HG03442 (cell line): ENCODE measurements around the gene DDX25.

Source experiments
- ATAC-seq: cut with Tn5 transposase; IDR thresholded peaks from one replicate; pipeline ENCODE4 v1.9.1; 2021; ENCODE audit warnings: mild to moderate bottlenecking, moderate library complexity; ENCODE audit not compliant: unreplicated experiment

Gene DDX25

DNA sequence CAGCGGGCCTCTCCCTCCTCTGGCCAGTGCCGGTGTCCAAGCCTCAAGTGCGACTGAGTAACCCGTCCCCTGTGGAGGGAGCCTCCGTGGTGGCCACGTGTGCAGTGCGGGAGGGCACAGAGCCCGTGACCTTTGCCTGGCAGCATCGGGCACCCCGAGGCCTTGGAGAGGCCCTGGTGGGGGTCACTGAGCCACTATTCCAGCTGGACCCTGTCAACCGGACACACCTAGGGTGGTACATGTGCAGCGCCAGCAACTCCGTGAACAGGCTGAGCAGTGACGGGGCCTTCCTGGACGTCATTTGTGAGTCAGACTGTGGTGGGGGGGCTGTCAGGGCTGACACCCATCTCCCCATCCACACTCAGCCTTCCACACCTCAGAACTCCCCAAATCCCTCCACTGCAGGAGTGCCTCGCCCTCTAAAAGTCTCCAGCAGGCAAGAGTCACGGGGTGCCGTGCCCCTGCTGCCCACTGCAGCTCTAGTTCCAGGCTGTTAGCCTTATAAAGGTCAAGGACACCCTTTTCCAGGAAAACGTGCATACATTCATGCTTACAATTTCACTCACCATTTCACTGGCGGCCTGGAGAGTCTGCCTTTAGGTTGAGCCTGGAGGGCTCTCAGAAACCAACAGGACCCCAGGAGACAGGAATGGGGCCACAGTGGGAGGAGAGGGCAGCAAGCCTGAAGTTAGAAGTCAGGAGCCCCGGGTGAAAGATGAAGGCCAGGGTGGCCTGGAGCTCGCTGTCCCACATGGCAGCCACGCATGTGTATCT is 44.2 kb downstream of the DDX25 start:
- ATAC-seq = no peak

DNA sequence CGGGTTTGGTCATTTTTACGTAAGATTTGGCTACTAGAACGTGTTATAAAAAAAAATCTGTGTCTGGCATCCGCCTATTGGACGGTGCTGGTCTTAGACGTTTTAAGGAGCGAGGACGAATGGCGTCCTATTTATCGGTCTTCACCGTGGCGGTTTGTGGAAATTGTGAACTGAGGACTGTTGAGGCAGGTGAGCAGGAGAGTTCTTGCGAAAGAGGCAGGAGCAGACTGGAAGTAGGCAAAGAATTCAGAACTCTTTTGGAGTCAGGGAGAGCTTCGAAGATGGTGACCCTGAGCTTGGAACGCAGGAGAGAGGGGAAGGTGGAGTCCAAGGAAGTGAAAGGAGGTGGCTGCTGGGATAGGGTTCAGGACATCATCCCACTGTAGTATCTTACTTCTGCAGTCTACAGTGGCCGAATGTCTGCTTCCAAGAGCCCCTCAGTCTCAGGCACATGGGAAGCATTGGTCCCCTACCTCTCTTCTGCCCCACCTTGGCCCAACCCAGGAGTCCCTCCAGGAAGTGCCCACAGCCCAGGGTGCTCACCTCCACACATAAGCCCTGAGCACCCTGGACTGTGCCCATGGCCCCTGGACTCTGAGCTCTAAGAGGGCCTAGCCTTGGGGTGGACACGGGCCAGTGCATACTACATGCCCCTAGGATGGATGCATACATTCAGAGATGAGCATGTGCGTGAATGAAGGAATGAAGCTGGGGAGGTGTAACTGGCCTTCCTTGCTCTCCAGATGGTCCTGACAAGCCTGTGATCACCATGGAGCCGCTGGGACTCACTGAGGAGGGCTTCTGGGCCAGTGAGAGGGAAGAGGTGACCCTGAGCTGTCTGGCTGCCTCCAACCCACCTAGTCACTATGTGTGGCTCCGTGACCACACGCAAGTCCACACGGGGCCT is 45.2 kb downstream of the DDX25 start:
- ATAC-seq = no peak

DNA sequence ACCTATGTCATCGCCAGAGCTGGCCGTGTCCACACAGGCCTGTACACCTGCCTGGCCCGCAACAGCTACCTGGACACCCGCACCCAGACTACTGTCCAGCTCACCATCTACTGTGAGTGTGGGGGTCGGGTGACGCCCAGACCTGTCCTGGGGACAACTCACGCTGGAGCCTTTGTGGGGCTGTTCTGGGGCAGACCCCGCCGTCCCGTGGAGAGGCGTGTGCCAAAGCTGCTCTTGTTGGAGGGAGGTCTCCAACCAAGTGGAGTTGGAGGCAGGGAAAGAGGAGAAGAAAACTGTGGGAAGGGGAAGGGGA is 45.8 kb downstream of the DDX25 start:
- no peak for ATAC-seq

DNA sequence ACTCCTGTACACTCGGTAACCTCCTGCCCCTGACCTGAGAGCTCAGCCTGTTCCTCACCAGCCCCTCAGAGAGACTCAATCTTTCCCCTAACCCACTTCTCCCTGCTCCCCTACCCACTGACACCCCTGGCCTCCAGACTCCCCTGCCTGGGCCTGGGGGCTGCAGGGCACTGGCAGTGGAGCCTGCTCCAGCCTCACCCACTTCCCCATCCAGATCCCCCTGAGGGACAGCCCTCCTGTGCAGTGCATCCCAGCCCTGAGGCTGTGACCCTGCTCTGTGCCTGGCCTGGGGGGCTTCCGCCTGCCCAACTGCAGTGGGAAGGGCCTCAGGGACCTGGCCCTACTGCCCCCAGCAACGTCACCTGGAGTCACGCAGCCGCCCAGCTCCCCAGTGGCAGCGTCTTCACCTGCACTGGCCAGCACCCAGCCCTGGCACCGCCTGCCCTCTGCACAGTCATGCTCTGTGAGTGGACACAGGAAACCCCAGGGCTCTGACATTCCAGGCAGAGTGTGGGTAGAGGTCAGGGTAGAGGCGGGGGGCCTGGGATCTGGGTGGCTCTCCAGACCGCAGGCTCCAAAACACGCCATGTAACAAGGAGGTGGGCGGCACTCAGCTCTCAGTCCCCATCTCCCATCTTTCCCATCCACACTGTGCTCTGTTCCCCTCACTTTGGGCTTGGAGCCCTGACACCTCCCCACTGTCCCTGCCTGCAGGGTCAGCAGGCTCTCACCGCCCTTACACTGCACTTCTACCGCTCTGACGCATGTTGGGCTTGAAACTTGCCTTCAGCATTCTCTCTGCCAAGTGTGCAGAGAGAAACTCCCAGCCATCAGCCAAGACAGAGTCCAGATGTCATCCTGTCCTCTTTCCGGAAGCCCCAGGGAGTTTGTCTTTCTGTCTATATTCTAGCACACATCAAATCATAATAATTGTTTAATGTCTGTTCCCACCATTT is 46.7 kb downstream of the DDX25 start:
- ATAC-seq = no peak

DNA sequence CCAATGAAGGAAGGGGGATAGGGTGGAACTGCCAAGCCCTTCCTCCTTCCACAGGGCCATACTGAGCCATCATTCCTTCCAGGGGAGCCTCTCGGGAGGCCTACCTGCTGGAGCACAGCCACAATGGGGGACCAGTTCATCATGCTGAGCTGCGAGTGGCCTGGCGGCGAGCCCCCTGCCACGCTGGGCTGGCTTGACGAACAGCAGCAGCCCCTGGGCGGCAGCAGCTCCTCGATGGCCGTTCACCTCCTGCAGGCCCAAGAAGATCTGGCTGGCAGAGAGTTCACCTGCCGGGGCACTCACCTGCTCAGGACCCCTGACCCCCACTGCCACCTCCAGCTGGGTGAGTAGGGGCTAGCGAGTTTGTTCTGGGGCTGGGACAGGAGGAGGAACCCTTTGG is 47.4 kb downstream of the DDX25 start:
- no peak for ATAC-seq

DNA sequence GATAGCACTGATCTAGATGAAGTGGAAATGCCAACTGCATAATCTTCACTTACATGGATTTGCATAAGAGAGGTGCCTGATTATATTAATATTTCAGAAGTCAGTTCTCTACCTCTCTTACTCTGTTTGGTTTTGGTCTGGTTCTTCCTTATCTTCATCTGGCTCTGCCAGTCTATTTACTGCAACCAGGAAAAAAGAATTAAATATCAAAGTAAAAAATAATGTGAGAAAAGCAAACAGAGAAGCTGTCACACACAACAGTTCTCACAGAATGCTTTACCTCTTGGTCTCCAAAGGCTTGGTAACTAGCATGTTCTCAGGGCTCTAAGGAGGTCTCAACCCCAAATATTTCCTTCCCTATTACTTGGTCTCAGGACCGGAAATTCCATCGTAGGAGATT is 48.3 kb downstream of the DDX25 start:
- no peak for ATAC-seq

DNA sequence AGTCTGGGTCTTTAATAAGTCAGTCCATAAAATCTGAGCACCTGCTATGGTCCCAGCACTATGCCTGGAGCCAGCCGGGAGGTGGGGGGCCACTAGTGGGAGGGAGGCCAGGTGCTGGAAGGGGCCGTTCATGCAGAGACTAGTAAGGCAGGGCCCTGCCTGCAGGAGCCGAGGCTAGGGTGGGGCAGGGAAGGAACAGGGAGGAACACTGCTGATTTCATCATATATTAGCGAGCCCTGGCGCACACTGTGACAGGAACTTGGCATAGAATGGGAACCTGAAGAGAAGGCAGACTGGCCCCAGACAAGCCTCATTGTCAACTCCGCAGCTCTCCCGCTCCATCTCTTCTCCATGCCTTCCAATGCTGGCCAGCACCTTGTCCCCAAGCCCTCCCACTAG is 48.7 kb downstream of the DDX25 start:
- no peak for ATAC-seq

DNA sequence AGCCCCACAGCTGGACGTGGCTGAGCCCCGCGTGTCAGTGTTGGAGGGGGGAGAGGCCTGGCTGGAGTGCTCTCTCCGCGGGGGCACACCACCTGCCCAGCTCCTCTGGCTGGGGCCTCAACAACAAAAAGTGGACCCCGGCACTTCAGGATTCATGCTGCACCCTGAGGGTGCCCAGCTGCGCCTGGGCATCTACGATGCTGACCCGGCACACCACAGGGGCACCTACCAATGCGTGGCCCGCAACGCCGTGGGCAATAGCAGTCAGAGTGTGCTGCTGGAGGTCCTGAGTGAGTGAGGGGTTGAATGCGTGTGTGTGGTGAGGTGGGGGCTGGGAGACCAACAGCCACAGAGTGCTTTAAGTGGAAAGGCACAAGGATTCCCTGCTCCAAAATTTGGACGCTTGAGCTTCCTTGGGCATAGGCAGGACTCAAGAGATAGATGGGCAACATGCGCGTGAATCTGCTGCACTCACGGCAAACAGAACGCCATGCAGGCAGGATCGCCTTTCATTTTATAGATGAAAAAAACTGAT is 49.2 kb downstream of the DDX25 start:
- no peak for ATAC-seq

DNA sequence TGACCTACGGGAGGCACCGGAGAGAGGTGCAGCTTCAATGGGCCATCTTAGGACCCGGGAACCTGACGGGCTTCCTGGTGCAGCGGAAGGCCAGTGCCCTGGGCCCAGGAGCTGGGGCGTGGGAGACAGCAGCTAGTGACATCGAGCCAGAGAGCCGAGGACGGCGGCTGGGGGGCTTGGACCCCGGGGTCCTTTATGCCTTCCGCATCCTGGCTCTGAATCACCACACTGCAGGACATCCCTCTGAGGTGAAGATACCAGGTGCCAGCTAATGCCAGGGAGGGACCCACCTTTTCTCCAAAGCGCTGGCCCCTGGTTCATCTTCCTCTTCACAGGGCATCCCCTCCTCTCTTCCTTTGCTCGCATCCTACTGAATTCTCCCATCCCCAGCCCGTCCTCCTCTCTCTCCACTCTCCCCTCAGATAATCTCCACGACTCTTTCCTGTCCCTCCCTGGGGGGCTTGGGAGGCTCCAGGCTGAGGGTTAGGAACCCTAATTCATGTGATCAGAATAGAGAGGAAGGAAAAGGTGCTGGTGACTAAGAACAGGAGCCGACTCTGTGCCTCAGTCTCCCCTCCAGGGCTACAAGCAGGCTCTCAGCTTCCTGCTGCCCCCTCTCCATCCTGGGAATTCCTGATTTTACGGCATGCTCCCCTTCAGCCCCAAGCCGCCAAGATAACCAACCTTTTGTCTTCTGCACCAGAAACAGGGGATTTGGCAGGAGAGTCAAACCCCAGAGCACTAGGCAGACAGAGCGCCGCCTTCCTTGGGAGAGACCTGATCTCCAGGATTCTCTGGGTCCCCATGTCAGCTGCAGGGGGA is 50.0 kb downstream of the DDX25 start:
- ATAC-seq = no peak

DNA sequence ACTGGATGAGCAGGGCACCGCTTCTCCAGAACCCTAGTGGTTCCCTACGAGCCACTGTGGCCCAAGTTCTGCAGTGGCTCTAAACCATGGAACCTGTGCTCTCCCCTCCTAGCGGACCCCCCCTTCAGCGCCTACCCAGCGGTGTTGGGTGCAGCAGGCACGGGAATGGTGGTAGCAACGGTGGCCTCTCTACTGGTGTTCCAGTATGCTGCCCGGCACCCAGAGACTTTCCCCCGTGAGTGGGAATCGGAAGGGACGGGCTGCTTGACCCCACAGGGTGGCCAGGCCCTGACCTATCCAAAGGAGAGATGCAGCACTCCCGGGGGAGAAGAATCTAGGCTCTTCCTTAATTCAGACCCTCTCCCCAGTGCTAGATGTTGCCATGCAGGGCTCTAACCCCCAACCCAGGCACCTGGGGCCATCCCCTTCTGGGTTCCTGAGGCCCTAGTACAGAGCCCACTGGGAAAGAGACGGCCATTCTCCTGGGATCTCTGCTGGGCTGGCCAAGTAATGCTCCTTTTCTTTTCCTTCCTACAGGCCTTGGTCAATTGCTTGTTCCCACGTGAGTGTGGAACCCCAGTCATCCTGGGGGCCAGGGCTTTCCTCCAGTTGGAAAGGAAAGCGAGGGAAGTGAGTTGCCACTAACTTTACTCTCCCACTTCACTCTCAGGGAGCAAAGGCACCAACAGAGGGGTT is 50.8 kb downstream of the DDX25 start:
- no peak for ATAC-seq

DNA sequence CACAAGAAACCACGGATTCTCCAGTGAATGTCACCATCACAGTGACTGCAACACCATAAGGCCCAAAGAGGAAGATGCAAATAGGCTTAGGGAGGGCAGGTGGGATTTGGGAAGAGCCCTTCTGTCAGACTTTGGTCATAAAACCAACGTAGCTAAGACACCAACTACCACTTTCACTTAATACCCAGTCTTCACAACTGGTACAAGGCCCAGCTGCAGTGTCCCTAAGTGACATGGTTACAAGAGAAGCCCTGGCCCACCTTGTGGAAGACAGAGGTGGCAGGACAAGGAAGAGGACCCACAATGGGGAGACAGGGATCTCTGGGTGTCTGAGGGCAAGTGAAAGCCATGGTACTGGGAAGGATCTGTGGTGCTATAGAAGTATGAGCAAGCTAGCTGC is 51.5 kb downstream of the DDX25 start:
- ATAC-seq = no peak

DNA sequence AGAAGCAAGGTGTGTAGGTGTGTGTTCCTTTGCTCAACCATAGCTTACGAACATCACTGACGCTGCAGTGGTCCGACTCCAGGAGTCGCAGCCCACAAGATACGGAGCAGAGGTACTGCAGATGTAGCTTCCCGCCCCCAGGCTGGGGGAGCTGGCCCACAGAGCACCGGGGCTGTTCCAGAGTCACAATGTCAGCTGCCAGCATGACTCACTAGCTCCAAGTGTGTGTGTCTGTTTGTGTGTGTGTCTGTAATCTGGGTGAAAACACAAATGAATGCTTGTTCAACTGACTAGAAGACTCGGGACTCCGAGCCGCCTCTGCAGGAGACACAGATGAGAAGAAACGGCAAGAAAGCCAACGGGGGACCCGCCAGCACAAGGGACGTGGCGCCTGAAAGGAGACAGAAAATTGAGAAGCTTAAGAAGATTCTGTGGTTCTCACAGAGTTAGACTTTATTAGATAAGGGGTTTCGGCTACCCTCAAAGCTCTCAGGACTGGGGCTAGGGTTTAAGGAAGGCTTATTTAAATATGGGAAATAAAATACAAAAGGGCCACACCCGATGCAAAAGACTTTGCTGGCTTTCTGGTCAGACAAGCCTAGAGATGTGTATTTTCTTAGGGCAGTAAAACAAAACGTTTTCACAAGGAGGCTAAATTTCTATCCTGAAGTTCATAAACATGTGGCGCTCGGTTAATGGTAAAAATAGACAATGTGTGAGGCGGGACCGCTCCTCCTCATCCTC is 52.3 kb downstream of the DDX25 start:
- no peak for ATAC-seq

DNA sequence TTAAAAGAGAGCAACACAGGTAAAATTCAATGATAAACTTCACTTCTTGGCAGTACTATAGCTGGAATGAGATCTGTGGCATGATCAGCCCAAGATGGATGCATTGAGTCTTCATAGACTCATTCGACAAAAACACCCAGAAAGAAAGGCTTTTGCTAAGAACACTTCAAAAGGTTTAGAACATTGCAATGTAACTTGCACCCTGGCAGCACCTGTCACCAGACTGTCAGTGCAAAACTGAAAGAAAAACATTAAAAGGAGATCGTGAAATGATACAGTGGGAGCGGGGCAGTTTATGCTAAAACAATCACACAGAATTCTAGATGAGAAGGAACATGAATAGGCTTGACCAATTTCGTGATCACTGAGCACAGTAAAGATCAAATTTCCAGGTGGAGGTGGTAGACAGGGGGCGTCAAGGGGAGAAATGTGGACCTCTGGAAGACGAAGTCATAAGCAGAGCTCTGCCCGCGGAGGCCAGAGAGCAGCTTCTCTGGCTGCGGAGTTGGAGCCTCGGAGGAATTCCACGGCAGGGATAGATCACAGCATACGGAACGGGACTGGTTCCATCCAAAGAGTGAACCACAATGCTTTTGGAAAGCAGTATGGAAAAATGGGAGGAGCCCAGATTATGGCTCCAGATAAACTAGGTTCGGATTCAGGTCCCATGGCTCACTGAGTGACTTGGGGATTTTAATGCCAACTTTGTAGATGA is 53.5 kb downstream of the DDX25 start:
- ATAC-seq = no peak

DNA sequence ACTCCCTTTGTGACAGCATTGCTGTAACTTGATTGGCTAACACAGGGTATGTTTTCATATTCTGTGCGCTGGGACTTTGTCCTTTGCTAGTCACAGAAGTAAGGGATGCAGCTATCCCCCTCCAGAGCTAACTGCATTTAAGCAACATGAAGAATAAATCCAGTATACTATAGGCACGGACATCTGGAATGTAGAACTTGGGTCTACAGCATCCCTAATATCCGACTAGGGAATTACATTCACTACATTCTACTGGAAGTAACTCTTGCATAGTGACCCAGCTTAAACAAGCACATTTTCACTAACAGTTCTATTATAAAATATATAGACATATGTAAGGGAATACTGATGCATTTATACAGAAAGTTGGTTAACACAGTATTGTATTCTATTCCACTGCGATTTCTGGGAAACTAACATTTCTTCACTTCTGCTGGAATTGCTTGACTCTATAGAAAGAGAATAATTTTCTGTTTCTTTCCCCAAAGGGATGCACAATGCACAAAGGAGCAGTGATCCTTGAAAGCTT is 54.6 kb downstream of the DDX25 start:
- no peak for ATAC-seq

DNA sequence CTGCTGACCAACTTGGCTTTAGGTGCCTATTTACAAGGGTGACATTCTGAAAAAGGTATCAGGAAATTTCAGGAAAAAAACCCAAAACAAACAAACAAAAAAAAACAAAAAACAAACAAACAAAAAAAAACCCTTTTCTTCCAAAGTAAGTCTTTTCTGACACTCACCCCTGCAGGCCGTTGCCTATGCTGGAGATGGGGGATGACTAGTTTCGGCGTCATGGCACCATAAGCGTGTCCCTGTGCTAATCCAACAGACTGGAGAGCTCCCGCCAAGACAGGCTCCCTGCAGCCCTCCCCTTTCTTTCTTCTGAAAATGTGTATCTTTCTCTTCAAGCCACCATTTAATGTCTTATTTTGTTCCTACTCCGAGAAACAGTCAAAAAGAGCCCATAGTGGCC is 55.2 kb downstream of the DDX25 start:
- no peak for ATAC-seq

DNA sequence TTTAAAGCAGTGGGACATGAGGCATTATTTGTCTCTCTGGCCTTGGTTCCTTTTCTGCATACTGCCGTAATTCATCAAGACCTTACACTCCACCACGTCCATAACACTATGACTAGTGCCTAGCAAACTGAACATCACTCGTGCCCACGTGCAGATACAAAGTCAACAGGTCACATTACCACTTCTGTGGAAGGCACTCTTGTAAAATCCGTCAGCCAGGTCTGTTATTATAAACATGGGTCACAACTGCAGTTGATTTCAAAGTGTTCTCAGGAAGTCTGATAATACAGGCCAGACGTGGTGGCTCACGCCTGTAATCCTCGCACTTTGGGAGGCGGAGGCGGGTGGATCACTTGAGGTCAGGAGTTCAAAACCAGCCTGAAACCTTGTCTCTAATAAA is 55.6 kb downstream of the DDX25 start:
- ATAC-seq = no peak

DNA sequence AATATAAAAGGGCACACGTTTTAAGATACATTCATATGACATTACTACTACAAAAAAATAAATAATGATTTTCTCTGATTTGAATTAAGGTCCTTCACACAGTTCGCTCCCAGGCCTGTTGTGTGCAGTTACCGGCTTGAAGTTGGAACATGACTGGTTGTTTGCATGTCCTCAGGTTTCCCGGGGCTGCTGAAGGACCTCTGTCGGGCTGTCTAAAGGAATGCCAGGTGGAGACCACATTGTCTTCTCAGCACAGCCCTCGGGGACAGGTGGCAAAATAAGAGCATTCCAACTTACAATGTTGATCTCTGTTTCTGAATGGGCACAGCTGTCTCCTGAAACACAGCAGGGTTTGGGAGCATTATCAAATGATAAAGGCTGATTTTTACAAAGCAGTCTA is 56.5 kb downstream of the DDX25 start:
- no peak for ATAC-seq

DNA sequence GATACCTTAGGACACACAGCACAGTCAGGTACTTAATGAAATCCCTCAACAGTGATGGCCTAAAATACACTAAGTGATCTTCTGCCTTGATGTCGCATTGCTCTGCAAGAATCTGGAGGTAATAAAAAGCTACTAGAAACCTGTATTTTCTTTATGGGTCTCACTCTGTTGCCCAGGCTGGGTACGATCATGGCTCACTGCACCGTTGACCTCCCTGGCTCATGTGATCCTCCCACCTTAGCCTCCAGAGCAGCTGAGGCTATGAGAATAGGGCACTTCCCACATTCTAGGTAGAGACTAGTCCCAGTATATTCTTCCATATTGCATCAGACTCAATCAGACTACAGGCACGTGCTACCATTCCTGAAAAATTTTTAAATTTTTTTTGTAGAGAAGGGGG is 63.2 kb downstream of the DDX25 start:
- ATAC-seq = no peak
